Activated CD8-positive, alpha-beta memory T cell treated with anti-CD3 and anti-CD28 coated beads for 48 hours (primary cell): ENCODE measurements around the gene BCL6B.

ENCODE experiments used
- DNase-seq, 3 experiments: peaks; one replicate each; pipeline ENCODE4 v3.0.0-alpha.2; 2020; ENCODE audit warnings: low read depth in 2 of 3, low spot score in 2 of 3

BCL6B gene

GRCh38 chr17:7056386-7056785 is 33.5 kb downstream of the BCL6B start:
- no peak for DNase-seq

GRCh38 chr17:7058831-7059447 is 36.1 kb downstream of the BCL6B start:
- DNase-seq: no peak

DNA sequence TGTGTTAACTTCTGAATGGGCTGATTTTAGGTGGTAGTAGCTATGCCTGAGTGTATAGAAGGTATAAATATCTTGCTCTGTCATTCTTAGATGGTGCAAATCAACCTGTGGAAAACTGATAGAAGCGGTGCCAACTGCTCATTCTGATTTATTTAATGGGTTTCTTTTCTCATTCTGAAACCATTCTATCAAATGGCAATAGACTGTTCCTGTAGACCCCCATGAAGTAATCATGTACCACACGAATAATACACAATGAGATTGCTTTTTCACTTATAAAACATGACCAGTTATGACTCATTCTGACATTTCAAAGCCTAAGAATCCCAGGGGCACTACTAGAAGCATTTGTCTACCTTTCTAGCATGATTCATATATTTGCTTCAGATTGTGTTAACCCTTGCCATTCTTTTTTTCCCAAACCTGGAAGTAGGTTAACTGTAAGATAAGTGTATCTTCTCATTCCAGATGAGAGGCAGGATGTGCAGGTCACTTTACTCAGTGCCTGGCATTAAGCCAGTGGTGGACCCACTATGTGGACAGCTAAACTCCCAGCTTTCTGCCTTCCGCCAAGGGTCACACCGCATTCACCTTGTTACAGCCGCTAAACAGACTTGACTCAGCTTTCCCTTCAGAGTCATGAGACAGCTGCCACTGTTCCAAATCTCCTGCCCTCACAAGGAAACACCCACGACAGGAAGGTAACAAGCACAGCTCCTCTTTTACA is 37.5 kb downstream of the BCL6B start:
- DNase-seq: no peak

- no peak for DNase-seq
These were observed 40.8 kb downstream of the BCL6B start for GRCh38 chr17:7063518-7064094.

DNA sequence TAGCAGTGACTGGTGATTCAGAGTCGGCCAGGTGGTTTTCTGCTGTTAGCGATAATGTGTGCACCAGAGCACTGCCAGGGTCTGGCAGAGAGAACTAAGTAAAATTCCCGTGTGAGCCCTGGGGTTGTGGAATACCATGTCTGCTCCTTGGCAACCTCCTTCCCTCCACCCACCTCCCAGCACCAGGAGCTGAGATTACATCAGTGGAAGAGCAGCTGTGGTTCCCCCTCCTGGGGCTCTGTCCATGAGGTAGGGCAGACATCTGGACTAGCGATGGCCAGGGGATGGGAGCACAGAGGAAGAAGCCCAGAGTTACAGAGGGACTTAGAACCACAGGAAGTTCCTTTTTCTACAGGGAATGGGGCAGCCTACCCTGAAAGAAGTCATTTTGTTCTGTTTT is 41.4 kb downstream of the BCL6B start:
- DNase-seq: no peak

GRCh38 chr17:7067198-7067597 is 44.3 kb downstream of the BCL6B start:
- no peak for DNase-seq

- no peak for DNase-seq
These were observed 45.4 kb downstream of the BCL6B start for GRCh38 chr17:7068268-7068667.

- no peak for DNase-seq
These were observed 47.9 kb downstream of the BCL6B start for GRCh38 chr17:7070712-7071111.

DNA sequence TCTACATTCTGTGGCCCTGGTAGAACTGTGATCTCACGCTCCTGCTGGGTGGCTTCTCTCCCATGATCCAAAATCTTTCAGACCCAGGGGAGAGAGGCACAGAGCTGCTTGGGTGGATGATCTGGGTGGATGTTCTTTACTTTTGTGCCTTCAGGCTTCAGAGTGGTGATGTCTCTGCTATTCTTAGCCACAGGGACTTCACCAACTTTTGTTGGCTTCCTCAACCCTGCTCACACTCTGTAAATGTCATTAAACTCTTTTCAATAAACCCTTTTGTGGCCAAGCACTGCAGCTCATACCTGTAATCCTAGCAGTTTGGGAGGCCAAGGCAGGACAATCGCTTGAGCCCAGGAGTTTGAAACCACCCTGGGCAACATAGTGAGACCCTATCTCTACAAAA is 49.6 kb downstream of the BCL6B start:
- DNase-seq: no peak

GRCh38 chr17:7074931-7075330 is 52.1 kb downstream of the BCL6B start:
- DNase-seq: no peak

GRCh38 chr17:7077911-7078546 is 55.2 kb downstream of the BCL6B start:
- no peak for DNase-seq

DNA sequence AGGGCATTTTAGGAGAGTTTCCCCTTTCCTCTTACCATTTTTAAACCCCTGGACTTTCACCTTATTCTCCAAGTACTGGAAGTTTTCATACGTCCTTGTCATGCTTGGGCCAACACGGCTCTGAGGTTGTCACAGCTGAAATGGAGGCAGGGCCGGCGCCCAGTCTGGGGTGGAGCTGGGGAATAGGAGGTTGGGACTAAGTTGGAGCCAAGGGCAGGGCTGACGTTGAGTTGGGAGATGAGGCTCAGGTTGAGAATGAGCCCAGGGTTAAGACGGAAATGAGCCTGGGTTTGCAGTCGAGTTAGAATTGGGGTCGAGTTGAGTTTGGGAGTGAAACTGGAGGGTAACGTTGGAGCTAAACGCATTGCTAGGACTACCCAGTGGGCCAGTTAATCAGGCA is 55.9 kb downstream of the BCL6B start:
- no peak for DNase-seq
